ENCODE results near the gene MTCL3.

Gene MTCL3

GRCh38 chr6:127518710-127519468 is at the start of gene MTCL3:
Gene MTCL3, minus strand, starts transcription at chr6:127519335.
- peak in 3 of 5 experiments; percentile 4 to 77 (median 55) for DNase-seq

DNA sequence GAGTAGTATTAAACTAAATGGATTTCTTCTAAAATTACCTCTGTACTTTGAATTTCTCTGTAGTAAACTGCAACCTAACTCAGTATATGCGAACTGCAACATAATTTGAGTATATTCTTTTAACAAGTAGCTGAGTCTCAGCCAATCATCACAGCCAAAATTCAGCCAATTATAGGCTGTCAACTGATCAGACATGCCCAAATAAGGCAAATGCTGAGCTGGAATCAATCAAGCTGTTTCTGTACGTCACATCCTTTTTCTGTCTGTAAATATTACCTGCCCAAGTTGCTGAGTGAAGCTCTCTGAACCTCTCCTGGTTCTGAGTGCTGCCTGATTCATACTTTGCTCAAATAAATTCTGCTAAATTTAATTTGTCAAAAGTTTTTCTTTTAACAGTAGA is 48.3 kb upstream of the MTCL3 start:
- no peak for DNase-seq

DNA sequence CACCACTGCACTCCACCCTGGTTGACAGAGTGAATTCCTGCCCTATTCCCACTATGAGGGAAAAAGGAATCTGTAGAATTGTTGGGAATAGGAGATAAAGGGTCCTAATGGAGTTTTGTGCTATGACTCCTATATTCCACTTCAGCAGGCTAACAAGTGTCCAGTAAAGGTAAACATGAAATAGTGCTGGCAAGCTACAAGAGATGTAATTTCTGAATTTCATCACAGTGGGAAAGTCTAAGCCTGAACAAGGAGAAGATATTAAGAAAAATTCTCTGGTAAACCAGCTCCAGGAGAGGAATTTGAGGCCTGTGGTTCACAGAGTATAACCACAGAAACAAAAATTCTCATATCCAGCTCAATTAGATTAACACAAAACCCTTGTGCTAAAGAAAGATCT is 47.5 kb upstream of the MTCL3 start:
- no peak for DNase-seq

- DNase-seq = no peak
Observed at GRCh38 chr6:127566119-127566518, 47.0 kb upstream of the MTCL3 start.

GRCh38 chr6:127564761-127565160 is 45.6 kb upstream of the MTCL3 start:
- no peak for DNase-seq

- no peak for DNase-seq
Observed at GRCh38 chr6:127561660-127562059, 42.5 kb upstream of the MTCL3 start.

GRCh38 chr6:127554435-127555006 is 35.4 kb upstream of the MTCL3 start:
- peak in 1 of 5 experiments; percentile 47 for DNase-seq

DNA sequence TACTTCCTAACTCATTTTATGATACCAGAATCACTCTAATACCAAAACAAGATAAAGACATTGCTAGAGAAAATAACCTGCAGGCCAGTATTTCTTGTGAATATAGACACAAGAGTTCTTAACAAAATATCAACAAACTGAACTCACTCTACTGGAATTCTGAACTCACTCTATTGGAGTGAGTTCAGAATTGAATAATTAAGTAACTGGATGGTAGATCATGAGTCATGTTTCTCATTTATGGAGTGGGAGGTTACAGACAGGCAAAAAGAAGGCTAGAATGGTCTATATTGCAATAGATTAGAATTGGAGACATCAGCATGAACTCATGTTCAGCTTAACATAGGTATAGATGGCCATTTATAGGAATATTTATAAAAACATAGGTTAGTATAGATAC is 31.3 kb upstream of the MTCL3 start:
- no peak for DNase-seq

DNA sequence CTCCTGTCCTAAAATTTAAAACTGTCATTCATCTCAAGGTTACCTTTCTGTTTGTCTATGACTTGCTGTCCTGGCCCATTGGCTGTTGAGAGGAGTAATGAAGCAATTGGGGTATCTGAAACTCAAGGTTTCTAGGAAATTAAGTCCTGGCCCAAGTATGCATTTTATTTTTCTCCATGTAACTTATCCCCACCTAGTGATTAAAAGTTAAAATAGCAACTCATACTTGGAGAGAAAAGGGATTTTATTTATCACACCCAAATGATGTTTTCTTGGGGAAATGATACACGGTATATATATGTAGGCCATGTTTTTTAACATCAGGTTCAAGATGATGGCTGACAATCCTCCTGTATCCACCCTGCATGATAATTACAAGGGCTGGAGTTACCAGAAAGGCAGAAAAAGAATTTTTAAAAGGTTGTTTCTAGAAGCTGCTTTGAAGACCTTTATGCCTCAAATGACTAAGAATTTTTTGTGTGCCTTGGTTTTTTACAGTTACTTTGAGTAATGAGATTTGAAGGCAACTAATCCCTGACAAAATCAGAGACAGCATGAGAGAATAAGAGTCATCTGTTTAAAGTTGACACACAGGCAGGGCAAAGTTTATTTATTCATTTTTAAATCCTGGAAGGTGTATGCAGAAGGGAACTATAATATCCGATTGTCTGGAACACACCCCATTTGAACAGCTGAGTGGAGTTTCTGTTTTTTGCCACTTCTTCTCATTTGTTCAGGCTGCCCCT is 28.9 kb upstream of the MTCL3 start:
- no peak for DNase-seq

GRCh38 chr6:127547215-127547614 is 28.1 kb upstream of the MTCL3 start:
- peak in 1 of 5 experiments; percentile 41 for DNase-seq

- peak in 1 of 5 experiments; percentile 40 for DNase-seq
Observed at GRCh38 chr6:127539272-127539671, 20.1 kb upstream of the MTCL3 start.

DNA sequence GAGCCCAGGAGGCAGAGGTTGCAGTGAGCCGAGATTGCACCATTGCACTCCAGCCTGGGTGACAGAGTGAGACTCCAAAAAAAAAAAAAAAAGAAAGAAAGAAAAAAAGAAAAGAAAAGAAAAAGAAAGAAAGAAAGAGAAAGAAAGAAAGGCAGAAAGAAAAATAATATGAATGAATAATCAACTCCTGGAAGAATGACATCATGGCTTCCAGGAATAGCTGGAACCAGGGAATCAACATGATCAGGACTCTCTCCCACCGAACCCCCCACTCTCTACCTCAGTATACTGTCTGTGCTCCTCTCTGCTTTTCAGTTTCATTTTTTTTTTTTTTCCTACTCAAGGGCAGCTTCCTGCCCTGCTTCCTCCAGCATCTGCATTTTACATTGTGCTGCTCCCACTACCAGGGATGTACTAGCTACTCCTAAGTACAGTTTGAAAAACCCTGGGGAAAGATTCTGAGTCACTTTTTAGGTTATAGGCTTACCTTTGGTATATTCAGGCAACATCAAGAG is 19.7 kb upstream of the MTCL3 start:
- DNase-seq = no peak

DNA sequence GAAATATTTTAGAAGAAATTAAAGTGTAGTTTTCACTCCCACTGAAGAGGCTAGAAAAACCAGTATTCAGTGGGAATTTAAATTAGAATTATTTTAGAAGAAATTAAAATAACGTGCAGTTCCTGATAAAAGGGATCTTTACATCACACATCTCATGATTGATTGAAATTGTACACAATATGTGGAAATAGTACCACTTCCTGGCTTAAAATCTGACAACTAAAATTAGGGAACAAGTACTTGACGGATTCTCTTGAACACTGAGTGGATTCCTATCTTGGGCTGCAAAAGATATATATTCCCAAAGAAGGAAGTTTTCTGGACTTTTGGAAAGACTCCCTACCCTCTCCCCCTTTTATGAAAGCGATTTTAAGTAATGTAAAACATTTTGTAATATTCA is 14.6 kb upstream of the MTCL3 start:
- no peak for DNase-seq

DNA sequence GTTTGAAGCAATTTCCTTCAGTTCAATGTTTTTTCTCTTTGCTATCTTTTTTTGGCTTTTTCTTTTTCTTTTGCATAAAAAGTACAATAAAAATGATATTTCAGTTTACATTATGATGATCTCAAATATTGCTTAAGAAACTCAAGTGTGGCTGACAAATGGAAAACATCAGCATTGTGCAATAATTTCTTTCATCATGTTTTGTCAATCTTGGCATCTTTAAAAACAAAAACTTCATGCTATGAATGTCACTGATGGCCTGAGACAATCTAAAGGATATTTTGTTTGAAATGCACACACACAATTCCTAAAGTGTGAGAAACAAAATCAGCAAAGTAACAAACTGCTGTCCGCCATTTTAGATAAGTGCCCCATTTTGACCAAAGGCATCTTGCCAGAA is 13.9 kb upstream of the MTCL3 start:
- no peak for DNase-seq

DNA sequence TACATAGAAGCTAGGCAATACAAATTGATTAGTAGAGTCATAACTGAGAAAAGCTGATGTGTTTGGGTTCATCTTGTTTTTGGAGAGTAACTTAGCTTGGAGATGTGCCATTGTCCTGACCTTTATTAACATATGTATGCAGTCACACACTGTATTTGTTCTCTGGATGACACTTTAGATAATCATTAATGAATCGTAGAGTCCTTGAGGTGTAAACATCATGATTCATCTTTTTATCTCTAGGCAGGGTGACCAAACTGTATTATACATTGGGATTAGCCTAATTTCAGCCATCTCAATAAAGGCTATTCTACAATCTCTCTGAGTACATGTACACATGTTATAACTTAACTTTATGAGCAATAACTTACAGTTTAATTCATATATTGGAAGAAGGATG is 3.6 kb upstream of the MTCL3 start:
- no peak for DNase-seq

DNA sequence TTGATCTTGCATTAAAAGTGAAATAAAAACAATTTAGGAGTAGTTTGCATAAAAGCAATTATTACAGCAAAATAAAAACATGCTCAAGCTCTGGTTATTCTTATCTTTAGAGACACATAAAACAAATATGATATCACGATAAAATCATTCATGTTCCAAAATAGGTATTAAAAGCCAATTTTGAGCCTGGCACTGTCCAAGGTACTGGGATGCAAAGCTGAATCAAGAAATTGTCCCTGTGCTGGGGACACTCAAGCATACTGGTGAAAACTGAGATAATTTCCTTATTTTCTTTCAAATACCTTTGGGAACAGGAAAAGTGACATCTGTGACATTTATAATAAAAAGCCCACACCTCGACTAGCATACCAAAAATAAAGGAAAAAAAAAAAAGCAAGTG is 931 bp upstream of the MTCL3 start:
- peak in 1 of 5 experiments; percentile 19 for DNase-seq

DNA sequence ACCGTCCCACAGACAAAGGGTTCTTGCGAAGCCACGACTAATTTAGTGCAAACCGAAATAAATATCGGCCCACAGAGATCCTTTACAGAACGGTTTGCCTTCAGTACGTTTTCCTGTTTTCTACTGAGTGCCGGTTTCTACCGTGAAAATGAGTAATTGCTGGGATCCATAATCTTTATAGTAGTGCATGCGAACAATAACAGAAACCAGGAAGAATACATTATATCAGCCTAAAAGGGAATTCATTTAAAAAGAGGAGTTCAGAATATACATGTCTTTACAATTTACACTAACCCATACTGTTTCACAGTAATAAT is 292 bp upstream of the MTCL3 start:
- DNase-seq = no peak

- peak in 1 of 5 experiments; percentile 34 for DNase-seq
Observed at GRCh38 chr6:127518191-127518709, 885 bp downstream of the MTCL3 start.

DNA sequence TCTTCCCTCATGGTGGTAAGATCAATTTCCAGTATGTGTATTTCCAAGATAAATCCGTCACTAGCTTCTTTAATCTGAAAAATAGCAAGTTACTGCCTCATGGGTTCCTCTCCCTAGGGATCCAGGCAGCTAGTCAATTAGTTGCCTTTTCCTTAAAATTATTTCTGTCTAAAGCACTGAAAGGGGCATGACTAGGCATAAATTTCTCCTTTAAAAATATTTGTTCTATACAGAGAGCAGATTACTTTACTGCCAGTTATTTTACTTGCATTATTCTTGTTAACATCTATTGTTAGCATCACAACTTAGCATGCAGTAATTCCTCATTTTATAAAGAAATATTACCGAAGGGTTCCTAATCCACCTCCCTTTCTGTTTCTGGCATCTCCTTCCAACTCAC is 1.4 kb downstream of the MTCL3 start:
- DNase-seq = no peak

- peak in 3 of 5 experiments; percentile 23 to 82 (median 29) for DNase-seq
Observed at GRCh38 chr6:127516662-127517273, 2.4 kb downstream of the MTCL3 start.

DNA sequence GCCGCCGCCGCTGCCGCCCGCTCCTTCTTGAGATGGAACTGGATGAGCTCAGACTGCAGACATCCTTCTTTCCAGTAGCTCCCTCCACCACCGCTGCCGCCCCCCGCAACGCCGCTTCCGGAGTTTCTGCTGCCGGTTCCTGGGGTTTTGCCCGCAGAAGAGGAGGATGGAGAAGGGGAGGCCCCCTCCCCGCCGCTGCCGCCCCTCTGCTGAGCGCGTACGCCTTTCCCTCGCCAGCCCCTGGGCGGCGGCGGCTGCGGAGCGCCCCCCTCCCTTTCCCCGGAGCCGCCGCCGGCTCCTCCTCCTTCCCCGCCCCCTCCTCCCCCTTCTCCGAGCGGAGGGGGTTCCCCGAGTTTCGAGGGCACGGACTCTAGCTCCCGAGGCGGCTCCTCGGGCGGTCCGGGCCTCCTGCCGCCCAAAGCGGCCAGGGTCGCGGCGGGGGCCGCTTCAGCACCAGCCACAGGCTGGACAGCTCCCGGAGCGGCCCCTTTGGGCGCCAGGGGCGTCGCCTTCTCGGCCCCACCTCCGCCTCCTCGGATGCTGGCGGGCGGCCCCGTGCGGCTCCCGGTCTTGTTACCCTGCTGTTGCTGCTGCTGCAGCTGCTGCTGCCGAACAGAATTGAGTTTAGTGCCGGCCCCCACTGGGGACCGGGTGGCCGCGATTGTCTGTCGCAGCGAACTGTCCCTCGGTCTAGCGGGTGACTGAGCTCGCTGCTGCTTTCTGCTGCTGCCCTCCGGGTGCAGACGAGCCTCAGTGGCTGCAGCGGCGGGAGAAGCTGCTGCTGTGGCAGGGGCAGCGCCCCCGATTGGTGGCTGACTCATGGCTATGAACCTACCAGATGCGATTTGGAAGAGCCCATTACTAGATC is 3.1 kb downstream of the MTCL3 start:
- DNase-seq = peak; percentile 51 to 89 (median 57)

GRCh38 chr6:127515234-127515793 is 3.8 kb downstream of the MTCL3 start:
- no peak for DNase-seq

All from T-helper 2 cell (primary cell).